ENCODE data around the gene GIPC3. TPM values are rescaled to one million over a fixed set of nuclear protein-coding genes. Genes with fewer than 3 reads are reported as not detected.
A peak's percentile ranks its signal among the peaks of the same experiment; 100 is the strongest.

Gene GIPC3
- total and polyA plus RNA-seq, 2 of the 8 experiments (the other 6 are each of a cell fraction or from before 2014, with no cell fraction given), result 1.0 to 1.2 TPM

DNA sequence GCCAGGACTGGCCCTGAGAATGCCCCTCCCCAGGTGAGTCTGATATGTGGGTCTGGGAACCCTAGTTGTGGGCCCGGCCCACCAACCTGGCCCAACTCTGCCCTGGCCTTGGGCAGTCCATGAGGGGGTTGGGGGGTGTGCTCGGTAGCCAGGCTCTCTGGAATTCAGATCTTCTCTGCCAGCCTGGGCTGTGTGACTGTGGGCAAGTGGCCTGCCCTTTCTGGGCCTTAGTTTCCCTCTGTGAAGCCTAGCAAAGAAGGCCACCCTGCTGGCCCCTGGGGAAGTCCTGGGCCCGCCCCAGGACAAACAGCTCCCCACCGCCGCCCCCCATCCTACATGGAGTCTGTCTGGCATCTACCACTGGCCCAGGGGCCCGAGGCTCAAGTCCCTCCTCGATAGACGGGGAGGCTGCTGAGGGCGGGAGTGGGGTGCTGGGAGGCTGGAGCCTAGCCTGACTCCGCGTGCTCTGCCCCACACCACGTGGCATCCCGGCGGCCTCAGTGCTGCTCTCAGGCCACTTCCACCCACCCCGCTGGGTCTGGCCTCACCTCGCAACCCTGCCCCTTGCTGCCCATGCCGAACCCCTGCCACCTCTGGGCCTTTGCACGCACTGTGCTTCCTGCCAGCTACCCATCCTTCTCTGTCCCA is 29.7 kb downstream of the GIPC3 start:
- Histone ChIP-seq H3K18ac (ENCODE audit: extremely low read depth, low read length) (no peak overlapping the region), H3K23me2 (ENCODE audit: low read depth, low read length) (no peaks in the 10 kb centered on the region), H2BK20ac (ENCODE audit: low read length) (no peak overlapping the region), H3K14ac (ENCODE audit: insufficient read length) (no peak overlapping the region), H3K9me3 (ENCODE audit: insufficient read depth in 2 of 2, low read depth in 1 of 2, low read length in 1 of 2) (no peaks in the 10 kb centered on the region), H2AFZ (ENCODE audit: low read length) (no peak overlapping the region), H3K79me2 (ENCODE audit: control insufficient read depth in 1 of 2, insufficient read depth in 2 of 2, low read length in 2 of 2) (no peaks in the 10 kb centered on the region), H4K20me1 (replicated peaks in 1 of 2; ENCODE audit: control insufficient read depth in 1 of 2, insufficient read depth in 2 of 2, low read length in 2 of 2) (peaks cover 2 to 17% of the 10 kb centered on the region in 2 experiments), H3K4me2 (ENCODE audit: insufficient read depth in 1 of 2, low read depth in 2 of 2, low read length in 2 of 2) (no peak overlapping the region), H4K91ac (replicated peaks; ENCODE audit: insufficient read length, low read length) (no peak overlapping the region), H2BK5ac (ENCODE audit: low read depth, low read length) (no peak overlapping the region), H3K4ac (replicated peaks; ENCODE audit: insufficient read length, low read depth, low read length) (no peak overlapping the region), H3K4me3 (ENCODE audit: extremely low read depth in 1 of 4, insufficient read depth in 2 of 4, low read depth in 3 of 4, low read length in 4 of 4) (no peak overlapping the region), H3K27ac (ENCODE audit: low read depth, low read length) (no peak overlapping the region), H2BK120ac (replicated peaks; ENCODE audit: low read depth, low read length) (no peak overlapping the region), H3K36me3 (ENCODE audit: control insufficient read depth in 2 of 4, insufficient read depth in 4 of 4, low read length in 3 of 4) (peaks cover 0 to 21% (median 3%) of the 10 kb centered on the region in 4 experiments; a peak in 2 of 8 replicates), H3K27me3 (replicated peaks in 1 of 4; ENCODE audit: control insufficient read depth in 3 of 4, extremely low read depth in 1 of 4, insufficient read depth in 3 of 4, low read length in 3 of 4) (no peaks in the 10 kb centered on the region), H2AK5ac (ENCODE audit: low read depth, low read length) (no peak overlapping the region), H3K23ac (ENCODE audit: insufficient read length) (no peak overlapping the region), H2BK12ac (ENCODE audit: low read depth, low read length) (no peak overlapping the region), H3K79me1 (ENCODE audit: low read depth, low read length) (no peaks in the 10 kb centered on the region; the same call in 1 of the 2 replicates), H3K56ac (replicated peaks; ENCODE audit: insufficient read length, low read depth, low read length) (no peak overlapping the region), H4K5ac (ENCODE audit: insufficient read length, low read depth, low read length) (no peak overlapping the region), H3K9ac (replicated peaks in 1 of 4; ENCODE audit: extremely low read depth in 1 of 4, low read depth in 3 of 4, low read length in 3 of 4) (no peak overlapping the region), H4K8ac (ENCODE audit: extremely low read depth, insufficient read depth, low read length) (peak overlapping the region; percentile 35; the same call in 1 of the 2 replicates), H3K4me1 (replicated peaks in 1 of 4; ENCODE audit: control insufficient read depth in 3 of 4, insufficient read depth in 4 of 4, low read length in 3 of 4) (peaks cover 0 to 3% (median under 1%) of the 10 kb centered on the region in 4 experiments; a peak in 3 of 7 replicates), H2BK15ac (ENCODE audit: low read length) (no peak overlapping the region)
- DNase-seq (ENCODE audit: low read depth in 1 of 2, low spot score in 2 of 2), result no peak
- POLR2A ChIA-PET (ENCODE audit: partially characterized antibody), result interaction anchor here (1.4 kb wide), 1 partner anchor 11 kb away, joined by 3 read pairs; no protein-coding TSS in a partner anchor
- CTCF ChIA-PET (ENCODE audit: partially characterized antibody), result interaction anchor here (0.9 to 7.3 kb wide), 2 partner anchors 29 to 65 kb away, joined by 4 to 38 read pairs; partner anchors contain the start of gene GIPC3
- WGBS, 2 experiments (ENCODE audit: extremely low coverage in 1 of 2, insufficient coverage in 1 of 2, insufficient read length in 1 of 2, insufficient replicate concordance in 2 of 2, low coverage in 1 of 2, low lambda C conversion rate in 2 of 2, missing lambda C conversion rate in 1 of 2), result 90% methylated on average over 16 of the region's 18 CpGs; no CpG with 5 or more reads in 1 of the 2 experiments
- FAIRE-seq, result no peak
- TF ChIP-seq CBX8 (IDR thresholded peaks at IDR 0.05; ENCODE audit: borderline replicate concordance, low read depth, low read length), result no peak
